Neural progenitor cell (in vitro differentiated cells): ENCODE results near the gene FGF22. TPM values are rescaled to one million over a fixed set of nuclear protein-coding genes. Genes with fewer than 3 reads are reported as not detected.
"Not testable (repeated sequence)": the region's sequence is repeated elsewhere in the genome, so short reads cannot be mapped to it uniquely, and the experiment has no call there.

ENCODE experiments used
- DNase-seq: peaks from one replicate; pipeline ENCODE4 v3.0.0-alpha.2; 2016; ENCODE audit warnings: low spot score
- H2AFZ ChIP-seq: fragments of 200-600 bp; sonication (generic); replicated peaks from 2 replicates; pipeline ENCODE4 v1.6.1; 2016; ENCODE audit warnings: antibody characterized with exemption
- H3F3A ChIP-seq: fragments of 200-600 bp; sonication (generic); 2 replicates; pipeline ENCODE4 v1.6.1; 2016; ENCODE audit warnings: antibody characterized with exemption, low read depth
- H3K27ac ChIP-seq: fragments of 200-600 bp; sonication (generic); 2 replicates; pipeline ENCODE4 v1.5.1; 2016; ENCODE audit warnings: mild to moderate bottlenecking
- H3K27me3 ChIP-seq: fragments of 200-600 bp; sonication (generic); 2 replicates; pipeline ENCODE4 v1.6.1; 2016; ENCODE audit warnings: mild to moderate bottlenecking, moderate library complexity
- H3K36me3 ChIP-seq: fragments of 200-600 bp; sonication (generic); 2 replicates; pipeline ENCODE4 v1.5.1; 2016
- H3K4me1 ChIP-seq: fragments of 200-600 bp; sonication (generic); 2 replicates; pipeline ENCODE4 v1.6.1; 2016; ENCODE audit warnings: mixed run types
- H3K4me2 ChIP-seq: fragments of 200-600 bp; sonication (generic); 2 replicates; pipeline ENCODE4 v1.6.1; 2016
- H3K4me3 ChIP-seq: fragments of 200-600 bp; sonication (generic); 2 replicates; pipeline ENCODE4 v1.5.1; 2016
- H3K79me2 ChIP-seq: fragments of 200-600 bp; sonication (generic); 2 replicates; pipeline ENCODE4 v1.6.1; 2016; ENCODE audit warnings: low read depth
- H3K9ac ChIP-seq: fragments of 200-600 bp; sonication (generic); 2 replicates; pipeline ENCODE4 v1.6.1; 2016
- H3K9me3 ChIP-seq: fragments of 200-600 bp; sonication (generic); 2 replicates; pipeline ENCODE4 v1.5.1; 2016; ENCODE audit warnings: low read depth
- H4K20me1 ChIP-seq: fragments of 200-600 bp; sonication (generic); 2 replicates; pipeline ENCODE4 v1.6.1; 2016; ENCODE audit warnings: low read depth
- H3K27ac Mint-ChIP-seq: 3 replicates; pipeline ENCODE4 v1.8.0; 2021; ENCODE audit warnings: mixed read lengths
- H3K27me3 Mint-ChIP-seq: 2 replicates; pipeline ENCODE4 v1.8.0; 2022; ENCODE audit warnings: low read depth, mild to moderate bottlenecking, inconsistent platforms, moderate library complexity, mixed read lengths; ENCODE audit not compliant: insufficient read depth
- H3K36me3 Mint-ChIP-seq: 3 replicates; pipeline ENCODE4 v1.8.0; 2021; ENCODE audit warnings: mixed read lengths
- H3K4me1 Mint-ChIP-seq: 3 replicates; pipeline ENCODE4 v1.8.0; 2021; ENCODE audit warnings: mixed read lengths
- H3K4me3 Mint-ChIP-seq: 3 replicates; pipeline ENCODE4 v1.8.0; 2021; ENCODE audit warnings: mild to moderate bottlenecking, moderate library complexity, mixed read lengths
- H3K9me3 Mint-ChIP-seq: 3 replicates; pipeline ENCODE4 v1.8.0; 2020; ENCODE audit warnings: mixed read lengths
- EZH2 ChIP-seq: fragments of 200-600 bp; sonication (generic); IDR thresholded peaks from 2 replicates; pipeline ENCODE4 v1.6.1; 2017; ENCODE audit warnings: antibody characterized with exemption, mild to moderate bottlenecking, moderate library complexity
- EZH2phosphoT487 ChIP-seq: fragments of 200-600 bp; sonication (generic); IDR thresholded peaks from 2 replicates; pipeline ENCODE4 v1.6.1; 2017; ENCODE audit warnings: antibody characterized with exemption
- total RNA-seq: library from RNA; depleted of rRNA; stranded (reverse); fragments of >200 nt; gene quantifications from 2 replicates; pipeline ENCODE4 v1.2.3, GENCODE V29; 2015; ENCODE audit warnings: low replicate concordance
- TF ChIP-seq, protein P1 (sequence below): fragments of 200-600 bp; sonication (generic); IDR thresholded peaks from 2 replicates; pipeline ENCODE4 v1.5.1; 2017; ENCODE audit warnings: antibody characterized with exemption, mild to moderate bottlenecking

Gene FGF22
- total RNA-seq, 1 donor from 2014 or later: not detected

DNA sequence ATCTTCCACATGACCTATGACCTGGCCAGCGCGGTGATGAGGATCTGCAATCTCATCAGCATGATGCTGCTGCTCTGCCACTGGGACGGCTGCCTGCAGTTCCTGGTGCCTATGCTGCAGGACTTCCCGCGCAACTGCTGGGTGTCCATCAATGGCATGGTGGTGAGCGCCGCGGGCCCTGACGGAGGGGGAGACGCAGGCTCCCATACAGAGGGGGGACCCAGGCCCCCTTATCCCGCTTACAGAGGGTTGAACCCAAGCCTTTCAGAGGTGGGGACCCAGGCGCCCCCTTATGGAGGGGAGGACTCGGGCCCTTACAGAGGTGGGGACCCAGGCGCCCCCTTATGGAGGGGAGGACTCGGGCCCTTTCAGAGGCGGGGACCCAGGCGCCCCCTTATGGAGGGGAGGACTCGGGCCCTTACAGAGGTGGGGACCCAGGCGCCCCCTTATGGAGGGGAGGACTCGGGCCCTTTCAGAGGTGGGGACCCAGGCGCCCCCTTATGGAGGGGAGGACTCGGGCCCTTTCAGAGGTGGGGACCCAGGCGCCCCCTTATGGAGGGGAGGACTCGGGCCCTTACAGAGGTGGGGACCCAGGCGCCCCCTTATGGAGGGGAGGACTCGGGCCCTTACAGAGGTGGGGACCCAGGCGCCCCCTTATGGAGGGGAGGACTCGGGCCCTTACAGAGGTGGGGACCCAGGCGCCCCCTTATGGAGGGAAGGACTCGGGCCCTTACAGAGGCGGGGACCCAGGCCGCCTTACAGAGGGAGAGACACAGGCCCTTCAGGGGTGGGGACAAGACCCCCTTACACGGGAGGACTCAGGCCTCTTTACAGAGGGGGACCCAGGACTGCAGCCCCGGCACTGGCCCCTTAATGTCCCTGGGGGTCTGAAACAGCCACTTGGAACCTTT lies 34.4 kb upstream of the FGF22 start:
- H3K4me3 ChIP-seq, H3K36me3 ChIP-seq, DNase-seq, H3K9me3 ChIP-seq, H3K27me3 ChIP-seq, H4K20me1 ChIP-seq, H3K27ac Mint-ChIP-seq, H3K36me3 Mint-ChIP-seq, H2AFZ ChIP-seq, H3F3A ChIP-seq, H3K4me1 Mint-ChIP-seq, H3K4me2 ChIP-seq, H3K9ac ChIP-seq, H3K4me3 Mint-ChIP-seq, H3K79me2 ChIP-seq, H3K4me1 ChIP-seq, H3K27me3 Mint-ChIP-seq, H3K27ac ChIP-seq: not testable (repeated sequence)
- TF ChIP-seq, protein P1, sequence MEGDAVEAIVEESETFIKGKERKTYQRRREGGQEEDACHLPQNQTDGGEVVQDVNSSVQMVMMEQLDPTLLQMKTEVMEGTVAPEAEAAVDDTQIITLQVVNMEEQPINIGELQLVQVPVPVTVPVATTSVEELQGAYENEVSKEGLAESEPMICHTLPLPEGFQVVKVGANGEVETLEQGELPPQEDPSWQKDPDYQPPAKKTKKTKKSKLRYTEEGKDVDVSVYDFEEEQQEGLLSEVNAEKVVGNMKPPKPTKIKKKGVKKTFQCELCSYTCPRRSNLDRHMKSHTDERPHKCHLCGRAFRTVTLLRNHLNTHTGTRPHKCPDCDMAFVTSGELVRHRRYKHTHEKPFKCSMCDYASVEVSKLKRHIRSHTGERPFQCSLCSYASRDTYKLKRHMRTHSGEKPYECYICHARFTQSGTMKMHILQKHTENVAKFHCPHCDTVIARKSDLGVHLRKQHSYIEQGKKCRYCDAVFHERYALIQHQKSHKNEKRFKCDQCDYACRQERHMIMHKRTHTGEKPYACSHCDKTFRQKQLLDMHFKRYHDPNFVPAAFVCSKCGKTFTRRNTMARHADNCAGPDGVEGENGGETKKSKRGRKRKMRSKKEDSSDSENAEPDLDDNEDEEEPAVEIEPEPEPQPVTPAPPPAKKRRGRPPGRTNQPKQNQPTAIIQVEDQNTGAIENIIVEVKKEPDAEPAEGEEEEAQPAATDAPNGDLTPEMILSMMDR: peak; percentile 4
- H3K9me3 Mint-ChIP-seq: peaks cover 17% of the 10 kb centered on the region

DNA sequence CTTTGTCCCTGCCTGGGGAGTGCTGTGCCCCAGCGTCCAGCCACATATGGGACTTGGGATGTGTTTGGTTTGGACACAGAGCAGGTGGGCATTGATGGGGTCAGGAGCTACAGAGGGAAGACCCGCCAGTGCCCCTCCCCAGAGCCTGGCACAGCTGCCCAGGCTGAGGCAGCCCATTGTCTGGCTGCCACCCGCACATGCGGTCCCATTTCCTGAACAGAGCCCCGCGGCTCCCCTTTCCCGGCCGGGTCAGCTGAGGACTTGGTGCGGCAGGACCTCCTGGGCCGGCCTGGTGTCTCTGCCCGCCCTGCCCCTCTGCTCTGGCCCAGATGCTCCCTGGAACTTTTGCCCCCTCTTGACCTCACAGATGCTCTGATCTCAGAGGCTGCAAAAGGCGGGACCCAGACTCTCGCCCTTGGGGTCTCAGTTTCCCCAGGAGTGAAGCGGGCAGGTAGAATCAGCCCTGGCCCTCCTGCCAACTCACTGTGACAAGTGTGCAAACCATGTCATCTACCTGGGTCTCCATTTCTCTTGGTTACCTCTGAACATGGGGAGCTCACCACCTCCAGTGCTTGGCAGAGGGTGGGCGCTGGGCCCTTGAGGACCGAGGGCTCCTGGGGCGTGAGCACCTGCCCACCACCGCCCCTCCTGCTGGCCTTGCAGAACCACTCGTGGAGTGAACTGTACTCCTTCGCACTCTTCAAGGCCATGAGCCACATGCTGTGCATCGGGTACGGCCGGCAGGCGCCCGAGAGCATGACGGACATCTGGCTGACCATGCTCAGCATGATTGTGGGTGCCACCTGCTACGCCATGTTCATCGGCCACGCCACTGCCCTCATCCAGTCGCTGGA lies 32.2 kb upstream of the FGF22 start:
- no peak for DNase-seq
- Mint-ChIP-seq H3K27me3 (peaks cover 12% of the 10 kb centered on the region), H3K27ac (peak overlapping the region; percentile 87), H3K36me3 (peaks cover 2% of the 10 kb centered on the region), H3K4me3 (no peak overlapping the region), H3K9me3 (peaks cover 4% of the 10 kb centered on the region), H3K4me1 (peaks cover 8% of the 10 kb centered on the region)
- H3K9me3 ChIP-seq: no peaks in the 10 kb centered on the region
- no peaks in the 10 kb centered on the region for H3K27me3 ChIP-seq
- no peaks in the 10 kb centered on the region for H3K79me2 ChIP-seq
- no peaks in the 10 kb centered on the region for H4K20me1 ChIP-seq
- H3K4me2 ChIP-seq: no peak overlapping the region
- H3K4me1 ChIP-seq: no peaks in the 10 kb centered on the region
- no peak overlapping the region for H3K9ac ChIP-seq
- H3K36me3 ChIP-seq: no peaks in the 10 kb centered on the region
- no peaks in the 10 kb centered on the region for H3F3A ChIP-seq
- no peak overlapping the region for H2AFZ ChIP-seq
- no peak overlapping the region for H3K4me3 ChIP-seq
- H3K27ac ChIP-seq: no peak overlapping the region
- TF ChIP-seq EZH2phosphoT487: no peak
- TF ChIP-seq EZH2: no peak
- TF ChIP-seq, protein P1: no peak

DNA sequence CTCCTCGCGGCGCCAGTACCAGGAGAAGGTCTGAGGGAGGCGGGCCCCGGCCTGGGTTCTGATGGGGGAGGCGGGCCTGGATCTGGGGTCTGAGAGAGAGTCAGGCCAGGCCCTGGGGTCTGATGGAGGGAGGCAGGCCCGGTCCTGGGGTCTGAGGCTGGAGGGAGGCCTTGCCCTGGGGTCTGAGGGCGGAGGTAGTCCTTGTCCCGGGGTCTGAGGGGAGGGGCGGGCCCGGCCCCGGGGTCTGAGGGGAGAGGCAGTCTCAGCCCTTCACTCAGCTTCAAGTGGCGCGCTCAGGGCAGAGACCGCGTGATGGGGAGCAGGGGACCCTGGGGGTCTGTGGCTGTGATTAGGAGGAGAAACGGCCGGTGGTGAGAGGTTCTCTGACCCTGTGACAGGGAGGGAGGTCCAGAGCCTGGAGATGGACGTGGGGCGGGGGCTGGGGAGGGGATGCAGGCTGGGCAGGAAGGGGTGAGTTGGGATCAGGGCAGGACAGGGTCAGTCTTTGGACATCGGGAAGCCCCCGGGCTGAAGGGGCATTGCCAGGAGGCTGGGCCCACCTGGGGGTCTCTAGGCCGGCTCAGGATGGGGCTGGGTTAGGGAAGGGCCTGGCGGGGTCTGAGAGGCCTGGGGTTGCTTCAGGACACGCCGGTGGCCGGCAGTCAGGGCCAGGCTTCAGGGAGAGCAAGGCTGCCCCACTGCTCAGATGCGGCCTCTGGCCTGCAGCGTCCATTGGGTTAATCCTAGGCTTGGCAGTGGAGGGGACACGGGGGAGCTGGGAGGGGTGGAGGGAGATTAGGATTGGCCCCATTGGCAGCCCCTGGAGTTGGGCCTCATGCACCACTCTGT lies 31.3 kb upstream of the FGF22 start:
- Mint-ChIP-seq H3K27ac (no peak overlapping the region), H3K36me3 (peaks cover 2% of the 10 kb centered on the region), H3K27me3 (peaks cover 11% of the 10 kb centered on the region), H3K4me1 (peaks cover 8% of the 10 kb centered on the region), H3K9me3 (peaks cover 3% of the 10 kb centered on the region), H3K4me3 (no peak overlapping the region)
- Histone ChIP-seq H3K27ac (no peak overlapping the region), H3K27me3 (no peaks in the 10 kb centered on the region), H3F3A (no peaks in the 10 kb centered on the region), H3K79me2 (no peaks in the 10 kb centered on the region), H3K36me3 (no peaks in the 10 kb centered on the region), H4K20me1 (no peaks in the 10 kb centered on the region), H2AFZ (no peak overlapping the region), H3K9ac (no peak overlapping the region), H3K4me2 (no peak overlapping the region), H3K9me3 (no peaks in the 10 kb centered on the region), H3K4me1 (no peaks in the 10 kb centered on the region), H3K4me3 (no peak overlapping the region)
- TF ChIP-seq EZH2phosphoT487 (no peak), EZH2 (no peak)
- TF ChIP-seq, protein P1: no peak
- DNase-seq: no peak
